Neuron (in vitro differentiated cells): ENCODE results near the gene ARHGEF18.
"Not testable (repeated sequence)": the region's sequence is repeated elsewhere in the genome, so short reads cannot be mapped to it uniquely, and the experiment has no call there.

Experiments used
- H2AFZ ChIP-seq: one replicate; pipeline ENCODE4 v1.6.1; 2013; ENCODE audit warnings: low read depth, mild to moderate bottlenecking, inconsistent platforms, low read length, moderate library complexity
- H3K27me3 ChIP-seq: one replicate; pipeline ENCODE4 v1.6.1; 2013; ENCODE audit warnings: low read length; ENCODE audit not compliant: insufficient read depth
- H3K36me3 ChIP-seq: one replicate; pipeline ENCODE4 v1.6.1; 2013; ENCODE audit warnings: low read length; ENCODE audit not compliant: insufficient read depth
- H3K4me1 ChIP-seq: one replicate; pipeline ENCODE4 v1.6.1; 2013; ENCODE audit warnings: low read length; ENCODE audit not compliant: insufficient read depth
- H3K4me3 ChIP-seq: 2 replicates; pipeline ENCODE4 v1.5.1; 2013; ENCODE audit warnings: mild to moderate bottlenecking, low read length, moderate library complexity
- H3K9me3 ChIP-seq: one replicate; pipeline ENCODE4 v1.6.1; 2013; ENCODE audit warnings: low read length

The ARHGEF18 gene

GRCh38 chr19:7355871-7356270, 7.1 kb downstream of the ARHGEF18 start:
- H3K4me1 ChIP-seq, result no peaks in the 10 kb centered on the region

GRCh38 chr19:7356899-7357627, 8.3 kb downstream of the ARHGEF18 start:
- Histone ChIP-seq H3K4me1 (no peaks in the 10 kb centered on the region), H3K4me3 (no peak overlapping the region)

More at GRCh38 chr19:7355871-7356270, 7.1 kb downstream of the ARHGEF18 start:
- Histone ChIP-seq H3K4me3 (no peak overlapping the region), H3K27me3 (no peaks in the 10 kb centered on the region), H2AFZ (no peak overlapping the region), H3K36me3 (no peaks in the 10 kb centered on the region), H3K9me3 (peaks cover 3% of the 10 kb centered on the region)

GRCh38 chr19:7358102-7358597, 9.4 kb downstream of the ARHGEF18 start:
- Histone ChIP-seq H3K4me3 (no peak overlapping the region), H3K27me3 (no peaks in the 10 kb centered on the region), H3K4me1 (no peaks in the 10 kb centered on the region), H2AFZ (no peak overlapping the region), H3K9me3 (no peaks in the 10 kb centered on the region), H3K36me3 (no peaks in the 10 kb centered on the region)

More at GRCh38 chr19:7356899-7357627, 8.3 kb downstream of the ARHGEF18 start:
- H3K36me3 ChIP-seq, result no peaks in the 10 kb centered on the region
- H2AFZ ChIP-seq, result no peak overlapping the region
- H3K27me3 ChIP-seq, result no peaks in the 10 kb centered on the region
- H3K9me3 ChIP-seq, result peaks cover 2% of the 10 kb centered on the region

DNA sequence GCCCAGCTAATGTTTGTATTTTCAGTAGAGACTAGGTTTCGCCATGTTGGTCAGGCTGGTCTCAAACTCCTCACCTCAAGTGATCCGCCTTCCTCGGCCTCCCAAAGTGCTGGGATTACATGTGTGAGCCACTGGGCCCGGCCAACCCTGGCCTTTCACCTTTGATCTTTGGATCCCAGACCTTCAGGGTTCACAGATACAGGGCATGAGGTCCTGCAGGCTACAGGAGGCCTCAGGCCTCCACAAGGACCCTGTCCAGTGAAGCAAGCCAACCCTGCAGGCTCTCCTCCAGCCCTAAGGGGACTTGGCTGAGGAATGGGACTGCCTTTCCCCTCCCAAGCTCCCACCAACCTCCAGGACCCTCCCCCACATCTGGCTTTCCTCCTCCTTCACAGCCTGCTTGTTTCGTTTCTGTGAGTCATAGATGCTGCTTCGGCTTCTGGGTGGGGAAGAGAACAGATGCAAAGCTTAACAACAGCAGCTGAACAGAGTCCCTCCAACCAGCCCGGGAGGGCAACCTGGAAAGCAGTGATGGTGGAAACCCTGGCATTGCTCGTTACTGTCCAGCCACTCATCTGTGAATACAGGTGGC, 11.8 kb downstream of the ARHGEF18 start:
- Histone ChIP-seq H3K27me3 (no peaks in the 10 kb centered on the region), H3K9me3 (no peaks in the 10 kb centered on the region), H3K36me3 (no peaks in the 10 kb centered on the region)

DNA sequence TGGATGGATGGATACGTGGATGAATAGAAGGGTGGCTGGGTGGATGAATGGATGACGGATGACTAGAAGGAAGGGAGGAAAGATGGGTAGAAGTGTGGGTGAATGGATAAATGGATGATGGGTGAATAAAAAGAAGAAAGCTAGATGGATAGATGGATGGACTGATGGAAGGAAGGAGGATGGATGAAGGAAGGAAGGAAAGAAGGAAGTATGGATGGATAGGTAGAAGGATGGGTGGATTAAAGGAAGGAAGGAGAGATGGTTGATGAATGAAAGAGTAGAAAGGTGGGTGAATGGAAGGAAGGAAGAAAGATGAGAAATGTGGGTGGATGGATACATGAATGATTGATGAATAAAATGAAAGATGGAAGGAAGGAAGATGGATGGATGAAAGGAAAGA, 14.5 kb downstream of the ARHGEF18 start:
- Histone ChIP-seq H3K4me1 (no peaks in the 10 kb centered on the region), H2AFZ (no peak overlapping the region), H3K4me3 (no peak overlapping the region), H3K27me3 (no peaks in the 10 kb centered on the region), H3K36me3 (no peaks in the 10 kb centered on the region), H3K9me3 (no peaks in the 10 kb centered on the region)

More for the DNA sequence above, 11.8 kb downstream of the ARHGEF18 start:
- Histone ChIP-seq H2AFZ (no peak overlapping the region), H3K4me1 (no peaks in the 10 kb centered on the region), H3K4me3 (no peak overlapping the region)

DNA sequence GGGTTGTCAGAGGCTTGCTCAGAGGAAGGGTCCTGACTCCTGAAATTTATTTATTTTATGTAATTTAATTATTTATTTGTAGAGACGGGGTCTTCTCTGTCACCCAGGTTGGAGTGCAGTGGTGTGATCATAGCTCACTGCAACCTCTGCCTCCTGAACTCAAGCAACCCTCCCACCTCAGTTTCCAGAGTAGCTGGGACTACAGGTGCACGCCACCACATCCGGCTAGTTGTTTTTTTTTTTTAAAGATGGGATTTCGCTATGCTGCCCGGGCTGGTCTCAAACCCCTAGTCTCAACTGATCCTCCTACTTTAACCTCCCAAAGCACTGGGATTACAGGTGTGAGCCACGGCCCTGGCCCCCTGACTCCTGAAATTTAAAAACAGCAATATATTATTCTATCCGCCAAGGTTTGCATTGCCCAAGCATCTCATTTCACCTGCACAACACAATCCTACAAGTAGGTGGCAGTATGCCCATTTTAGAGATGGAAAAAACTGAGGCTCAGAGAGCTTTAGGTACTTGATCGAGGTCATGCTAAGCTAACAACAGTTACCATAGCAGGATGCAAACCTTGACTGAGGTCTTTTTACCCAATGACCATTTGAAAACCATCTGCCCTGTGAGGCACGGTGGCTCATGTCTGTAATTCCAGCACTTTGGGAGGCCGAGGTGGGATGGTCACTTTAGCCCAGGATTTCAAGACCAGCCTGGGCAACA, 18.1 kb downstream of the ARHGEF18 start:
- Histone ChIP-seq H3K4me1 (no peaks in the 10 kb centered on the region), H2AFZ (no peak overlapping the region)

GRCh38 chr19:7368456-7368855, 19.7 kb downstream of the ARHGEF18 start:
- Histone ChIP-seq H3K9me3 (no peaks in the 10 kb centered on the region), H3K36me3 (no peaks in the 10 kb centered on the region), H2AFZ (no peak overlapping the region), H3K4me3 (no peak overlapping the region), H3K27me3 (no peaks in the 10 kb centered on the region), H3K4me1 (no peaks in the 10 kb centered on the region)

More for the DNA sequence above, 18.1 kb downstream of the ARHGEF18 start:
- Histone ChIP-seq H3K9me3 (no peaks in the 10 kb centered on the region), H3K27me3 (no peaks in the 10 kb centered on the region), H3K4me3 (no peak overlapping the region), H3K36me3 (no peaks in the 10 kb centered on the region)

DNA sequence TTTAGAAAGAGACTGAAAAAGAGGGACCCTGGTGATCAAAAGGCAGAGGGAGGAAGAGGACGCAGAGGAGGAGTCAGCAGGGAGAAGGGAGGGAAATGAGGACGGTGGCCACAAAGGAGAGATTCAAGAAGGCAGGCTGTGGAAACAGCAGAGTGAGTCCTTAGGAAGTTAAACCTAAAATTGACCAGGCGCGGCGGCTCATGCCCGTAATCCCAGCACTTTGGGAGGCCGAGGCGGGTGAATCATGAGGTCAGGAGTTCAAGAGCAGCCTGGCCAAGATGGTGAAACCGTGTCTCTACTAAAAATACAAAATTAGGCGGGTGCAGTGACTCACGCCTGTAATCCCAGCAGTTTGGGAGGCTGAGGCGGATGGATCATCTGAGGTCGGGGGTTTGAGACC, 20.1 kb downstream of the ARHGEF18 start:
- not testable (repeated sequence) for H3K4me3 ChIP-seq, H3K9me3 ChIP-seq, H2AFZ ChIP-seq, H3K4me1 ChIP-seq, H3K36me3 ChIP-seq, H3K27me3 ChIP-seq

DNA sequence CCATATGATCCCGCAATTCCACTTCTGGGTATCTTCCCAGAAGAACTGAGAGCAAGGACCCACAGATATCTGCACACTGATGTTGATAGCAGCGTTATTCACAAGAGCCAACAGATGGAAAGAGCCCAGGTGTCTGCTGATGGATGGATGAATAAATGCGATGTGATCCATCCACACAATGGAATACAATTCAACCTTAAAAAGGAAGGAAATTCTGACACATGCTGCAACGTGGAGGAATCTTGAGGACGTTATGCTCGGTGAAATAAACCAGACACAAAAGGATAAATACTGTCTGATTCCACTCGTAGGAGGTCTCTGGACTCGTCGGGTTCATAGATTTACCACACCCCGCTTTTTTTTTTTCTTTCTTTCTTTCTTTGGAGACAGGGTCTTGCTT, 21.8 kb downstream of the ARHGEF18 start:
- Histone ChIP-seq H2AFZ (no peak overlapping the region), H3K4me1 (no peaks in the 10 kb centered on the region), H3K27me3 (no peaks in the 10 kb centered on the region), H3K4me3 (no peak overlapping the region), H3K36me3 (no peaks in the 10 kb centered on the region), H3K9me3 (no peaks in the 10 kb centered on the region)

GRCh38 chr19:7371001-7371400, 22.3 kb downstream of the ARHGEF18 start:
- no peaks in the 10 kb centered on the region for H3K9me3 ChIP-seq
- H3K4me3 ChIP-seq, result no peak overlapping the region
- no peak overlapping the region for H2AFZ ChIP-seq
- H3K36me3 ChIP-seq, result no peaks in the 10 kb centered on the region
- no peaks in the 10 kb centered on the region for H3K27me3 ChIP-seq
- H3K4me1 ChIP-seq, result no peaks in the 10 kb centered on the region

DNA sequence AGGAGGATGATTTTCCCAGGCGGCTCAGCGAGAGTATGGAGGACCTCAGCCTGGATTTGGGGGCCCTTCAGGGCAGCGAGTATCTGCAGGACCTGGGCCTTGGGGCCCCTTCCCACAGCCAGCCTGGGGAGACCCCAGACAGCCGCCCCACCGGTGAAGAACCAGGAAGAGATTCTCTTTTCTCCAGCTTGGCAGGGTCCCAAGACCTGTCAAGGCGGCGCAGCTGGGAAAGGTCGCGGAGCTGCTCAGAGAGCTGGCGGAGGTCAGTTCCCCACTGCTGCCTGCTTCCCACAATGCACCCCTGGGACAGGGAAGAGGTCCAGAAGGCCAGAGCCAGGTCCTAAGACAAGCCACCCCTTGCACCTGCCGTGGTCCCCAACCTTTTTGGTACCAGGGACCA, 24.1 kb downstream of the ARHGEF18 start:
- no peak overlapping the region for H2AFZ ChIP-seq
- no peaks in the 10 kb centered on the region for H3K36me3 ChIP-seq
- no peak overlapping the region for H3K4me3 ChIP-seq
- H3K9me3 ChIP-seq, result no peaks in the 10 kb centered on the region
- no peaks in the 10 kb centered on the region for H3K4me1 ChIP-seq
- no peaks in the 10 kb centered on the region for H3K27me3 ChIP-seq

- no peaks in the 10 kb centered on the region for H3K36me3 ChIP-seq
- no peaks in the 10 kb centered on the region for H3K4me1 ChIP-seq
- no peak overlapping the region for H3K4me3 ChIP-seq
- H2AFZ ChIP-seq, result no peak overlapping the region
- H3K27me3 ChIP-seq, result no peaks in the 10 kb centered on the region
- no peaks in the 10 kb centered on the region for H3K9me3 ChIP-seq
Observed at GRCh38 chr19:7373862-7374261, 25.1 kb downstream of the ARHGEF18 start.

DNA sequence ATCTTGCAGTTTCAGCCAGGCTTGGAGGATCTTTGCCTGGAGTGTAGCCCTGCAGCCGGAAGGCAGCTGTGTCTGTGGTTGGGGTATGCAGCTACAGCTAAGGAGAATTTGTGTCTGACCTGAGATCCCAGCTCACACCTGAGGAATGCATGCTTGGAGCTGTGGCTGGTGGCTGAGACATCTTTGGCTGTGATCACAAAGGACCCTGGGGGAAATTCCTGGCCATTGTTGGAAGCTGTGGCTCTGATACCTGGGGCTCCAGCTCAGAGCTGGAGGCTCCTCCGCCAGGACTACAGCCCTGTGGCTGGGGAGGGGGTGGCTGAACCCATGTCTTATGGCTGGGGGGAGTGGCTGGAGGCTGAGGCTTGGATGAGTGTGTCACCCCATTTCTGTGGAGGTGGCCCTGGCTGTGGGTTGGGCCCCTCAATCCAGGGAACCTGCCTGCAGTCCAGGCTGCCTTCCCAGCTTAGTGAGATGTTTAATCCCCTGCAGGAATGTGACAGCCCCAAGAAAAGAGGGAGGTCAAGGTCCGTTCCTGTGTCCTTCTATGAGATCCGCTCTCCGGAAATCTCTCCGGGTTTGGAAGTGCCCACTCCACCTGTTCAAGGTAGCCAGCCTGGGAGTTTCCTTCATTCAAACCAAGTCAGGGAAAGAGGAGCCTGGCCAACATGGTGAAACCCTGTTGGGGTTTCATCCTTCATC, 27.6 kb downstream of the ARHGEF18 start:
- no peaks in the 10 kb centered on the region for H3K9me3 ChIP-seq
- H2AFZ ChIP-seq, result no peak overlapping the region
- no peak overlapping the region for H3K4me3 ChIP-seq
- no peaks in the 10 kb centered on the region for H3K36me3 ChIP-seq
- H3K4me1 ChIP-seq, result no peaks in the 10 kb centered on the region
- H3K27me3 ChIP-seq, result no peaks in the 10 kb centered on the region
